Heart right ventricle (tissue), 16 donors: ENCODE measurements around the gene GRIP2. TPM values are rescaled to one million over a fixed set of nuclear protein-coding genes. Genes with fewer than 3 reads are reported as not detected.

Source experiments
- ATAC-seq, 8 donors: fragments of 200-7000 bp; cut with Tn5 transposase; one replicate each; pipeline ENCODE4 v1.9.1; 2020; ENCODE audit warnings: mild to moderate bottlenecking in 8 of 8, moderate library complexity in 8 of 8, moderate number of reproducible peaks in 1 of 8
- DNase-seq, 2 donors: peaks; one replicate each; pipeline ENCODE4 v3.0.0-alpha.2; 2020
- H3K27ac ChIP-seq, 10 donors: fragments of 200-600 bp; sonication (generic) in 2 of 10; one replicate each; pipeline versions ENCODE4 v1.5.0 to v1.8.0; 2020 to 2022; ENCODE audit warnings: mild to moderate bottlenecking in 3 of 10
- H3K27me3 ChIP-seq, 7 donors: fragments of 200-600 bp; one replicate each; pipeline ENCODE4 v1.8.0; 2021 to 2022; ENCODE audit warnings: mild to moderate bottlenecking in 2 of 7
- H3K36me3 ChIP-seq, 9 donors: fragments of 200-600 bp; sonication (generic) in 1 of 9; one replicate each; pipeline versions ENCODE4 v1.5.0 to v1.8.0; 2020 to 2022; ENCODE audit warnings: mild to moderate bottlenecking in 2 of 9
- H3K4me1 ChIP-seq, 9 donors: fragments of 200-600 bp; sonication (generic) in 1 of 9; one replicate each; pipeline versions ENCODE4 v1.5.0 to v1.8.0; 2020 to 2022; ENCODE audit warnings: mild to moderate bottlenecking in 4 of 9
- H3K4me3 ChIP-seq, 10 donors: fragments of 200-600 bp; sonication (generic) in 2 of 10; one replicate each; pipeline versions ENCODE4 v1.5.0 to v1.8.0; 2020 to 2022; ENCODE audit warnings: mild to moderate bottlenecking in 7 of 10, moderate library complexity in 2 of 10
- H3K9me3 ChIP-seq, 11 donors: fragments of 200-600 bp in 10 of 11; sonication (generic) in 2 of 11; one replicate each; pipeline versions ENCODE4 v1.5.0 to v1.8.0; 2013 to 2022; ENCODE audit warnings: mild to moderate bottlenecking in 2 of 11, control low read depth in 1 of 11, moderate library complexity in 1 of 11
- WGBS, 2 donors: extraction: QIAGEN DNeasy Blood & Tissue Kit; methylation state at CpG; one replicate each; pipeline ENCODE4 v1.1.7; 2013; ENCODE audit warnings: inconsistent platforms in 1 of 2; 5-methylcytosine and 5-hydroxymethylcytosine counted together
- intact Hi-C, 10 donors: fragments of 100-400 bp; cut with DNase I; formaldehyde crosslinking; loops; one replicate each; pipeline versions ENCODE4 v1.11.1 to v1.14.2; 2022
- polyA plus RNA-seq, 2 donors: library from polyadenylated mRNA; stranded (reverse); fragments of 200-250 nt; gene quantifications; one replicate each; pipeline ENCODE4 v1.2.3, GENCODE V29; 2013
- total RNA-seq, 10 donors: library from RNA; stranded (reverse); fragmentation: NEBNext Ultra II Directional in 3 of 10; extraction: Animal tissue kit (Norgen Biotek cat#: 25700) in 3 of 10; gene quantifications; one replicate each; pipeline versions ENCODE4 v1.2.1 to v1.2.4, GENCODE V29; 2021 to 2023
- TF ChIP-seq, protein P1 (sequence below), 9 donors: fragments of 200-600 bp; sonication (generic) in 2 of 9; IDR thresholded peaks; one replicate each; pipeline versions ENCODE4 v1.5.0 to v1.8.0; 2021 to 2022; ENCODE audit warnings: antibody characterized with exemption in 9 of 9, mild to moderate bottlenecking in 5 of 9, moderate library complexity in 1 of 9
- donor health status: Arrhythmogenic right ventricular cardiomyopathy.
- donor health status: ischemic (EF 13 %, LVEDD 7.1; RV severe dilation, severe dysfunction).
- donor health status: healthy with polysubstance abuse.
- donor health status: DM: no; HTN: yes; CAD: no.
- donor health status: DM: no; HTN: no; CAD: no.
- donor health status: ischemic (EF 25% LVEDD 6.9; RV normal size, moderate dysfunction).
- donor health status: ischemic (EF 25% LVEDD 5.7; RV mildly dilated, moderate dysfunction).
- donor health status: healthy.
- donor health status: DM: yes; HTN: yes; CAD: no.
- donor health status: Ischemic cardiomyopathy.
- donor health status: ischemic (EF 35%, LVEDD 5.7; RV mildly dilated, moderate dysfunction).
- donor health status: nonischemic (EF 11% LVEDD 7.7; RV severe dilation, severe dysfunction).
- donor health status: DM: yes; HTN: yes; CAD: no.
- donor health status: PGD.
- donor health status: ischemic (EF 29% LVEDD 5.4; RV normal size, mild dysfunction).
- donor health status: nonischemic (EF 23%, LVEDD 6.1; RV moderate dilation, normal function).

GRIP2 gene
- total and polyA plus RNA-seq, 12 donors: 7.4 to 70.1 (median 39.4) TPM

DNA sequence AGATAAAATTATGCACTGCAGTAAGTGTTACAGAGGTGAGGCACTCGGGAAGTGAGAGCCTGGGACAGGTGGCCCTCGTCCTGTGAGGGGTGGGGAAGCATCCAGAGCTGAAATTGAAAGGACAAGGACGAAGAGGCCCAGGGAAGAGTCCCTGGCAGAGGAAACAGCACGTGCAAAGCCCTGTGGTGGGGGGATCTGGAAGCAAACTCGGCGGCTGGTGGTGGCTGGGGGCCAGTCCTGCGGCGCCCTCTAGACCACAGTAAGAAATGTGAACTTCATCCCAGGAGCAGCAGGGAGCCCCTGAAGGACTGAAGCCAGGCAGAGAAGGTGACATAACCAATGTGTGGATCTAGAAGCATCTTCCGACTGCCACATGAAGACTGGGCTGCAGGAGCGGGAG is 42.8 kb downstream of the GRIP2 start:
- Histone ChIP-seq H3K27ac (no peak overlapping the region), H3K36me3 (peaks cover 0 to 88% (median 5%) of the 10 kb centered on the region in 9 donors), H3K4me1 (no peaks in the 10 kb centered on the region), H3K9me3 (peaks cover 0 to 21% (median 5%) of the 10 kb centered on the region in 11 donors), H3K4me3 (no peak overlapping the region), H3K27me3 (peaks cover 0 to 3% (median 0%) of the 10 kb centered on the region in 7 donors)
- TF ChIP-seq, protein P1, sequence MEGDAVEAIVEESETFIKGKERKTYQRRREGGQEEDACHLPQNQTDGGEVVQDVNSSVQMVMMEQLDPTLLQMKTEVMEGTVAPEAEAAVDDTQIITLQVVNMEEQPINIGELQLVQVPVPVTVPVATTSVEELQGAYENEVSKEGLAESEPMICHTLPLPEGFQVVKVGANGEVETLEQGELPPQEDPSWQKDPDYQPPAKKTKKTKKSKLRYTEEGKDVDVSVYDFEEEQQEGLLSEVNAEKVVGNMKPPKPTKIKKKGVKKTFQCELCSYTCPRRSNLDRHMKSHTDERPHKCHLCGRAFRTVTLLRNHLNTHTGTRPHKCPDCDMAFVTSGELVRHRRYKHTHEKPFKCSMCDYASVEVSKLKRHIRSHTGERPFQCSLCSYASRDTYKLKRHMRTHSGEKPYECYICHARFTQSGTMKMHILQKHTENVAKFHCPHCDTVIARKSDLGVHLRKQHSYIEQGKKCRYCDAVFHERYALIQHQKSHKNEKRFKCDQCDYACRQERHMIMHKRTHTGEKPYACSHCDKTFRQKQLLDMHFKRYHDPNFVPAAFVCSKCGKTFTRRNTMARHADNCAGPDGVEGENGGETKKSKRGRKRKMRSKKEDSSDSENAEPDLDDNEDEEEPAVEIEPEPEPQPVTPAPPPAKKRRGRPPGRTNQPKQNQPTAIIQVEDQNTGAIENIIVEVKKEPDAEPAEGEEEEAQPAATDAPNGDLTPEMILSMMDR (IDR thresholded peaks at IDR 0.05): no peak
- WGBS, 2 donors: 67 to 71% methylated on average over 10 of the region's 10 CpGs
- DNase-seq (no peak), ATAC-seq (no peak)
- intact Hi-C loops: no loop called here

DNA sequence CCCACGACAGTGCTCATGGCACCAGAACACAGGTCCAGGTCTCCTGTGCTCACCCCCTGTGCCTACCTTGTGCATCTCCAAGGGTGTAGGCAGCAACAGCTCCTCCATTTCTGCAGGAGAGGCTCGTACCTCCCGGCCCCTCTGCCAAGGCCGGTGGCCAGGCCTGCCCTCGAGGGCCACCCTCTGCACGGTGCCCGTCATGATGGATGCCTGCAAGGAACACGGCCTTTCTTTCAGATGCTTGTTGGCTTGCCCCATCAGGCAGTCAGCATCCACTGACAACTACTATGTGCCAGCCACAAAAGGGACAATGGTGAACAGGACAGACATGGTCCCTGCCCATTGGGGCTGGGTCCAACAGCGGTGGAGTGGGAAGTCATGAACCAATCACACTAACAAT is 43.8 kb downstream of the GRIP2 start:
- Histone ChIP-seq H3K27me3 (peaks cover 0 to 3% (median 0%) of the 10 kb centered on the region in 7 donors), H3K4me1 (no peaks in the 10 kb centered on the region), H3K9me3 (peaks cover 0 to 15% (median 0%) of the 10 kb centered on the region in 11 donors), H3K27ac (no peak overlapping the region), H3K36me3 (peaks cover 0 to 93% (median 5%) of the 10 kb centered on the region in 9 donors), H3K4me3 (no peak overlapping the region)
- ATAC-seq (no peak), DNase-seq (no peak)
- 94% methylated on average over 9 of the region's 9 CpGs for WGBS, 2 donors
- TF ChIP-seq, protein P1 (IDR thresholded peaks at IDR 0.05): no peak
- intact Hi-C loops: no loop called here

DNA sequence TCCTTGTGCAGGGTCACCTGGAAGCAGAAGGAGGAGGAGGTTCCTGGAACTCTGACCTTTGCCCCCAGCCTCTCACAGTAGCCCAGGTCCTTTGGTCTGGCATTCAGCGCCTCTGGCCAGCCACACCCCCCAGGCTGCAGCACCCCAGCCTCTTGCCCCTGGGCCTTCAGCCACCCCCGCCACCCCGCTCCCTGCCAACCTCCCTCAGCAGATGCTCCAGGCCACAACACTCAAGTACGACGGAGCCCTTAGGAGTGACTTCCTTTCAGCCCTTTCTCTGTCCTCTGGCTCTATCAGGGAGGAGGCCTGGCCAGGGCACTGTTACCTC is 45.2 kb downstream of the GRIP2 start:
- ATAC-seq (no peak), DNase-seq (no peak)
- TF ChIP-seq, protein P1 (IDR thresholded peaks at IDR 0.05): no peak
- Histone ChIP-seq H3K27me3 (peaks cover 0 to 3% (median 0%) of the 10 kb centered on the region in 7 donors), H3K4me1 (no peaks in the 10 kb centered on the region), H3K36me3 (peaks cover 0 to 89% (median 5%) of the 10 kb centered on the region in 9 donors), H3K9me3 (peaks cover 0 to 4% (median 0%) of the 10 kb centered on the region in 11 donors), H3K27ac (no peak overlapping the region), H3K4me3 (no peak overlapping the region)
- 78 to 81% methylated on average over 5 of the region's 5 CpGs for WGBS, 2 donors
- intact Hi-C loops: no loop called here

DNA sequence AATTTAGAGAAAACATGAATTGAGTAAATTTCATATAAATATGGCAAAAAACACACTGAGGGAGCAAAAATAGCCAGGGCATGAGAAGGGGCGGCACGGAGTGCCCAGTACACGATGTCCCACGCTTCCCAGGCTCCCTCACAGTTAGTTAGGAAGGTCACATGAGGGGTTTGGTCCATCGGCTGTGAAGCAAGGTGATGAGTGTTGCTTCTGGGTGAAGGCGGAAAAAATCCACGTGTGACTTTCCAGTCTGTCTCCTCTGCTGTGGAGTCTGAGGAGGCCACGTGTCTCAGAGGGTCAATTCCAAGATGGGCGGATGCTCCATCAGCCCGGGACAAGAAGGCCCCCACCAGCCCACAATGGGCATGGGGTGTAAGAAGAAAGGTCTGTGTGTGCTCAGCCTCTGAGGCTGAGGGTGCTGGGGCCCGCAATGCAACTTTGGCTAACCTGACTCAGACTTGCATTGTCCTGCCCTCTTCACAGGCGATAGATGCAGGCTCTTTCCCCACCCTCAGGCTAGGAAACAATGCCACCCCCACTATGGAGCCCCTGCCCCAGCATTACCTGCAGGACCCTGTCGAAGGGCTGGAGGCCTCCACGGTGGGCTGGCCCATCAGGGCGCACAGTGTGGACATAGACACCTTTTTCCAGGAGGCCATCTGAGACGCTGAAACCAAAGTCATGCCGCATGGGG is 45.7 kb downstream of the GRIP2 start:
- DNase-seq (no peak), ATAC-seq (peak in 1 of 8 donors; percentile 64)
- TF ChIP-seq, protein P1 (IDR thresholded peaks at IDR 0.05): no peak
- Histone ChIP-seq H3K4me1 (peaks cover 0 to under 1% (median 0%) of the 10 kb centered on the region in 9 donors), H3K27ac (no peak overlapping the region), H3K36me3 (peaks cover 0 to 88% (median 5%) of the 10 kb centered on the region in 9 donors), H3K9me3 (no peaks in the 10 kb centered on the region), H3K27me3 (peaks cover 0 to 3% (median 0%) of the 10 kb centered on the region in 7 donors), H3K4me3 (no peak overlapping the region)
- intact Hi-C loops: no loop called here
- WGBS, 2 donors: 78 to 87% methylated on average over 17 of the region's 17 CpGs
